ENCODE data around the gene ALKBH2.
A peak's percentile ranks its signal among the peaks of the same experiment; 100 is the strongest.

Gene ALKBH2

DNA sequence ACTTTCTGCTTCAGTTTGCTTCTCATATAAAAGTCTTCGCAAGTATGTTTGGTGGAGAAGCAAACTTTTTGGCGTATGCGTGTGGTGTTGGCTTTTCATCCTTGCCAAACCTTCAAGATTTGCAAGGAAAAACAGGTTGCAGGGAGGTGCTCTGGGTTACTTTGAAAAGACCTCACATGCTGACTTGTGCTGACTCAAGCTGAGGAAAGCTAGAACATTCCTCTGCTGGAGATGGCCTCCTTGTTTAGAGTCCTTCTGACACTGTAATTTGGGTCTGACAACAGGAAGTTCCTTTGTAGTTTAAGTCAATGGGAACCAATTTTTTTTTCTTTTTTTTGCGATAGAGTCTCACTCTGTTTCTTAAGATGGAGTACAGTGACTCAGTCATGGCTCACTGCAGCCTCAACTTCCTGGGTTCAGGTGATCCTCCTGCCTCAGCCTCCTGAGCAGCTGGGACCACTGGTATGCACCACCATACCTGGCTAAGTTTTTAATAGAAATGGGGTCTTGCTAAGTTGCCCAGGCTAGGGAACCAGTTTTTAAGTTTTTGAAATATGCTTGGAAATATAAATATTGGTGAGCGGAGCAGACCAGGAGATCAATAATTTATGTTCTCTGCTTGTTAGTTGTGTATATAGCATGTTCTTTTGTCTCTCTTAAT, 20.5 kb upstream of the ALKBH2 start:
- no peak for DNase-seq

DNA sequence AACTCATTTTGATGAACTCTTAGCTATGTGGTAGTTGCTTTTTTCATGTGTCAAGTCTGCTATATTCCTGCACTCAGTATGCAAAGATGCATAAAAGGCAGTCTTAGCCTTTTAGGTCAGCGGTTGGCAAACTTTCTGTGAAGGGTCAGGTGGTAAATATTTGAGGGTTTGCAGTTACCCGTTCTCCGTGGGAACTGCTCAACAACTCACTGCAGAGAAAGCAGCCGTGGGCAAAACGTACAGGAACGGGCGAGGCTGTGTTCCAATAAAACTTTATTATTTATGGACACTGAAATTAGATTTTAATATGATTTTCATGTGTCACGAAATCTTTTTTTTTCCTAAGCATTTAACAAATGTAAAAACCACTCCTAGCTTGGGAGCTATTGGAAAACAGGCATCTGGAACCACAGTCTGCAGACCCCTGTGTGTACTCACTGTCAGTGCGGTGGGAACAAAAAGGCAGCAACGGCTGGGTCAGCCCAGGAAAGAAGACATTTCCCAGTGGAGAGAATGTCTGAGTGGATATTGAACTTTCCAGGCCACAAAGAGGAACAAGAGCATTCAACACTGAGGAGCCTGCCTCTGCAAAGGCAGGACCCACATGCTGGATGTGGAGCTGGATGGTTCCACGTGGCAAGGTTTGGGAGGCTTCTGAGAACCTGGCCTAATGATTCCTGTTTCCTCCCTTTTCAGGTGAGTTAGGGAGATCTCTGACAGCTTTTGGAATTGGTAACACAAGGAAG, 19.6 kb upstream of the ALKBH2 start:
- no peak for DNase-seq

- DNase-seq = peak; percentile 15
These were observed 17.8 kb upstream of the ALKBH2 start for GRCh38 chr12:109110988-109111495.

DNA sequence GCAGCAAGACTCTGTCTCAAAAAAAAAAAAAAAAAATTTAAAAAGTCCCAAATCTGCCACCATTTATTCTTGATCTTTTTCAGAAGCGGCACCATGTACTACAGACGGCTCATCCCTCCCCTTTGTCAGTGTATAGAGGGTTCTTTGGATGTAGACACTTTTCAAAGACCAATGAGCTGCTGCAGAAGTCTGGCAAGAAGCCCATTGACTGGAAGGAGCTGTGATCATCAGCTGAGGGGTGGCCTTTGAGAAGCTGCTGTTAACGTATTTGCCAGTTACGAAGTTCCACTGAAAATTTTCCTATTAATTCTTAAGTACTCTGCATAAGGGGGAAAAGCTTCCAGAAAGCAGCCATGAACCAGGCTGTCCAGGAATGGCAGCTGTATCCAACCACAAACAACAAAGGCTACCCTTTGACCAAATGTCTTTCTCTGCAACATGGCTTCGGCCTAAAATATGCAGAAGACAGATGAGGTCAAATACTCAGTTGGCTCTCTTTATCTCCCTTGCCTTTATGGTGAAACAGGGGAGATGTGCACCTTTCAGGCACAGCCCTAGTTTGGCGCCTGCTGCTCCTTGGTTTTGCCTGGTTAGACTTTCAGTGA, 16.6 kb upstream of the ALKBH2 start:
- no peak for DNase-seq

DNA sequence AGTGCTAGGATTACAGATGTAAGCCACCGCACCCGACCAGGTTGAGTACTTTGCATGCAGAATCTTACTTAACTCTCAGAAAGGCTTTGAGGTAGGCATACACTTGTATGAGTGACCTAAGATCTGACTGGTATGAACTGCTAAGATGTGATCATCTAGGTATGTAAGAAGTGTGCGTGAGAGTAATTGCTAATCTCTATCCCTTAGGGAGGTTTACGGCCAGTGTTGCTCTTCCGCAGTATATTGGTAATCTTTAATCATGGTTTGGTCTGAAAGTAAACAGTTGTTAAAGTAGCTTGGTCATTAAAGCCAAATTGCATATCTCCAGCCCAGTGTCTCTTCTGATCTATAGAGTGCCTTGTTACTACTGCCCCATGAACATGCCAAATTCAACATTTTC, 11.9 kb upstream of the ALKBH2 start:
- no peak for DNase-seq

- no peak for DNase-seq
These were observed 9.2 kb upstream of the ALKBH2 start for GRCh38 chr12:109102491-109102890.

DNA sequence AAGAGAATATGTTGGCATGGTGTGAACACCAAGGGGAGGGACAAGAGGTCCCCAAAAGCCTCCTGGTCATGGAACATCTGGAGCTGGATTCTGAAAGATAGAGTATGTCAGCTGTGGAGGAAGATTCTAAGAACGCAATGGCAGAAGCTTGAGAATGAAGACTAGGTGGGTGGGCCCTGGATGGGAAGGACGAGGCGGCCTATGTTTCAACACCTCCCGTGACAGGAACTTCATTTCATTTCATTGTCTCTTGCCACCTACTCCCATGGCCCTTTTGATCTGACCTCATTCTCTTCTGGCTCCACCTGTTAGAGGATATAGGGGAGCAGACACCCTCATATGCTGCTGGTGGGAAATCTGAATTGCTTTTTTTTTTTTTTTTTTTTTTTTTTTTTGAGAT, 7.5 kb upstream of the ALKBH2 start:
- no peak for DNase-seq

DNA sequence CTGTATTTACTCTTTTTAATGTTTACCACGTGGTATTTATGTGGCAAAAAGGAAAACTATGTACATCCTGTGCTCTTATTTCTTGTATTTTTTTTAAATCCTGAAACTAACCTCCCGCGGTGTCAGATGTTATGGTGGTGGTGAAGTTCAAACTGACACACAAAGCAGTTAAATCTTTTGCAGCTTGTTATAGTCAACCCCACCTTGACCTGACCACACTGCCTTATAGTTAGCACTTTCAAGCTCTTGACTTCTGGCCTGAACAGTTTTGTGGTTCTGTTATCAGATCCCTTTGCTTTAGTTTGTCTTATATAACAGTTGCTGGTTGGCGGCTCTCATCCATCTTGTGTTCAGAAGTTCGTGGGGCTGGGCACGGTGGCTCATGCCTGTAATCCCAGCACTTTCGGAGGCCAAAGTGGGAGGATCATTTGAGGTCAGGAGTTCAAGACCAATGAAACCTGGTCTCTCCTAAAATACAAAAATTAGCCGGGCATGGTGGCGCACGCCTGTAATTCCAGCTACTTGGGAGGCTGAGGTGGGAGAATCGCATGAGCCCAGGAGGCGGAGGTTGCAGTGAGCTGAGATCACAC, 6.3 kb upstream of the ALKBH2 start:
- DNase-seq = no peak

DNA sequence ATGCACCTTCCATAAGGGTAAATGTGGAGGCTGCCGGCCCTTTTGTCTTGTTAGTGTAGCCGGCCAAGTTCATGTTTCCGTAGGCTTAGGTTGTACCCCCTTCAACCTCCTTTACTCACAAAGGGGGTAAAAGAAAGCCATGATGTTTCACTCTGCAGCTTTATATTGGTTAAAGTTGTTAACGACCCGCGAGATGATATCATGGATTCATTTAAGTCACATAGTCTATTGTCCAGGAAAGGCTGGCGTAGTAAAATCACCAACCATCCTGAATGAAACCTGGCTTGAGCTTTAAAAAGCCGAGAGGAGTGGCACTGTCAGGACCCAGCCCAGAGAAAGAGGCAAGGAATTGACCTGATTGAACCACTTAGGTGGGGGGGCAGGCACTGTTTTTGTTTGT, 5.4 kb upstream of the ALKBH2 start:
- DNase-seq = no peak

- peak; percentile 50 for DNase-seq
These were observed 4.9 kb upstream of the ALKBH2 start for GRCh38 chr12:109098183-109098604.

- DNase-seq = peak; percentile 90
These were observed 4.3 kb upstream of the ALKBH2 start, which contains the start of gene UNG for GRCh38 chr12:109097435-109098182. UNG (plus strand) TSS chr12:109097597; CDS start chr12:109097680, 83 bp downstream.

GRCh38 chr12:109097140-109097434, 3.8 kb upstream of the ALKBH2 start:
- DNase-seq = no peak

DNA sequence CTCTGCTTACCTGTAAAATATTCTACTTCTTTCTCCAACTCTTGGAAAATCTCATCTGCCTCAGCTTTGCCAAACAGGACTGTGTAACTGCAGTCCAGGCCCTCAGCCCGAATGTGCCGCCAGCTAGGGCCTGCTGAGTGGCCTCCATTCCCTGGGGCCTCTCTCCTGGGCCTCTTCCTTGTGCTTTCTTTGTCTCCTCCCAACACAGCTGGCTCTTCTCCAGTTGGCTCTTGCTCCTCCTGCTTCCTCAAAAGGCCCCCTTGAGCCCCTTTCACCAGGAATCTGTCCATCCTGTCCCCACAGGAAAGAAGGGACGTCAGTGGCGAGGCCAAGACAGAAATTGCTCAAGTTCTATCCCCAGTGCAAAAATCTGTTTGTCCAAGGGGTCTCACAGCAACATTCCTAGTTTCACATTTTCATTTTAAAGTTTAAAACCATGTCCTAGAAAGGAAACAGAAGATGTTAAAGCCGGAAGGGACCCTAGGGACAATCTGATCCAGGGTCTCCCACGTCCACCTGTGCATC, 713 bp downstream of the ALKBH2 start:
- DNase-seq = no peak

DNA sequence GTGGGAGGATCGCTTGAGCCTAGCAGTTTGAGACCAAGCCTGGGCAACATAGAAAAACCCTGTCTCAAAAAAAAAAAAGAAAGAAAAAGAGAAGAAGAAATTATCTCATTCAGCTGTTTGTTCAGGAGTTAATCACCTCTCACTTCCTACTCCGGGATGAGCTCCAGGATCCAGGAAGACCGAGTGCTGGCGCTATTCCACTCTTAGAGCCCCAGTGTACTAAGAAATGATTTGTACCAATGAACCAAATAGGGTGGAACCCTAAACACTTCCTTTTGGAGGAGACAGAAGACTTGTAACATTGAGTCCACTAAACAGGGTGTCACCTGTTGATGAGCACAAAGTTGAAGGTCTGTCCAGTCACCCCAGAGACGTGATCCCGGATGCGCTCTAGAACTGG, 3.6 kb downstream of the ALKBH2 start:
- DNase-seq = no peak

DNA sequence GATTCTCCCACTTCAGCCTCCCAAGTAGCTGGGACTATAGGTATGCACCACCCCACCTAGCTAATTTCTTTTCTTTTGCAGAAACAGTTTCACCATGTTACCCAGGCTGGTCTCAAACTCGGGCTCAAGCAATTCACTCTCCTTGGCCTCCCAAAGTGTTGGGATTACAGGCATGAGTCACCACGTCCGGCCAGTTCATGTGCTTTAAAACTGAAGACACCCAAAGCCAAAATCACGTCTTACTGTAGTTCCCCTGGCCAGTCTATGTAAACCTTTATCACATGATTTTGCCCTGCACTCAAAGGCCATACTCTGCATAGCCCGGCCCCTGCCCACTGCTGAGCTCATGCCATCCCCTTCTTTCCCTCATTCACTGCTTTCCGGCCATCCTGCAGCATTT, 4.5 kb downstream of the ALKBH2 start:
- DNase-seq = no peak

DNA sequence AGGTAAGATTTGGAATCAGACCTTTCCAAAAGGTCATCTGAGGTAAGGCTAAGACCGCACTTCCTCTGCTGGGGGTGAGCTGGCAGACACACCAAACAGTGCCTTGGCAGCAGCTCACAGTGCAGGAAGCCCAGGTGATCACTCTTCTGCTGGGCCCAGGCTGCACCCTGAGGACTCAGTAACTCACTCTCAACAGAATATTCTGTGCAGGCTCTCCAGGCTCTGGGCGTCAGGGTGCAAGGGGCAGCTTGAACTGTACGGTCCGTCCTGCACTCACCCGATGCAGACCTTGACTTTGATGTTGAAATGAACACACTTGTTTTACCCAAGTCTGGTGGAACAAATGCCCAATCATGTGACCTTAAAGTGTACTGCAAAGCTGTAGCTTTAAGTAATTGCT, 6.0 kb downstream of the ALKBH2 start:
- no peak for DNase-seq

GRCh38 chr12:109085590-109085989, 7.7 kb downstream of the ALKBH2 start:
- no peak for DNase-seq

- no peak for DNase-seq
These were observed 8.8 kb downstream of the ALKBH2 start for GRCh38 chr12:109084425-109084824.

- DNase-seq = no peak
These were observed 10.5 kb downstream of the ALKBH2 start for GRCh38 chr12:109082751-109083150.

- no peak for DNase-seq
These were observed 18.4 kb downstream of the ALKBH2 start for GRCh38 chr12:109074866-109075265.

DNA sequence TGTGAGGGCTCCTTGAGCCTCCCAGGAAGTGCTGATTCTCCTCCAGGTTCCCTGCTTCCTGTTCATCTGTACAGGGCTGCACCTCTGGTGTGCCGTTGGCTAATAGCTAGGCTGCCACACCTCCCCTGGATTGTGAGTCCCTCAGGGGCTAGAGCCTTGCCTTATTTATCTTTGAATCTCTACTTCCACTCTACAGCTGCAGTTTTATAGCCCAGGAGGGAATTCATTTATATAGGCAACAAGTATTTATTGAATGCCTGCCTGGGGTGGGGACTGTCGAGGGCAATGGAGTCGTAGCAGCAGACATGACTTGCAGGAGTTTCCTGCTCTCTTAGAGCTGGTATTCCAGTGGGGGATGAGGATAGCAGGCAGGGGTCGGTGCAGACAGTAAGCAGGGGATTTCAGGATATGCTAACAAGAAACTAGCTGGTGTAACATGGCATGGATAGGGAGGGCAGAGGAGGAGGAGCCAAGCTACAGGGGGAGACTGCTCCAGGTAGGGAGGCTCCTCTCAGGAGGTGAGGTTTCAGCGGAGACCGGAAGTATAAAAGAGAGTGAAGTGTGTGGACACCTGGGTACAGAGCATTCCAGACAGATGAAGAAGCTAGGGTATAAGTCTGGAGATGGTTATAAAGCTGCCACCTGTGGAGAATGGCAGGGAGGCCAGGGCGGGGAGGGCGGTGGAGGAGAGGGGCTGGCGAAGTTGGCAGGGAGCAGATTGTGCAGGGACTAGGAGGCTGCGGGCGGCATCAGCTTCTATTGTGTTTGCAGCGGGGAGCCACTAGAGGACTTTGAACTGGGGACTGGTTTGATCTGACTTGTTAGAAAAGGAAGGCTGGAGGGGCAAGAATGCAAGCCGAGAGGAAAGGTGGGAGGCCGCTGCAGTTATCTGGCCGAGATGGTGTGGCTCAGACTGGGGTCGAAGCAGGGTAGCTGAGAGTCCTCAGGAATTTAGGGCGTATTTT, 23.7 kb downstream of the ALKBH2 start:
- no peak for DNase-seq

DNA sequence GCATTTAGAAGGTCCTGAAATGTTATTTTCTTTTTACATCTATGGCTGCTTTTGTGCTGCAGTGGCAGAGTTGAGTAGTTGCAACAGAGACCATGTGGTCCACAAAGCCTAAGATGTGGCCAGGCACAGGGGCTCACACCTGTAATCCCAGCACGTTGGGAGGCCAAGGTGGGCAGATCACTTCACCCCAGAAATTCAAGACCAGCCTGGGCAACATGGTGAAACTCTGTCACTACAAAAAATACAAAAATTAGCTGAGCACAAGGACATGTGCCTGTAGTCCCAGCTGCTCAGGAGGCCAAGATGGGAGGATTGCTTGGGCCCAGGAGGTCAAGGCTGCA, 27.4 kb downstream of the ALKBH2 start:
- no peak for DNase-seq
